GM18873 (cell line): Measurements from ENCODE around the gene MYO15B.

Experiments used
- ATAC-seq: cut with Tn5 transposase; IDR thresholded peaks from one replicate; pipeline ENCODE4 v1.9.1; 2021; ENCODE audit warnings: mild to moderate bottlenecking, moderate library complexity, moderate number of reproducible peaks; ENCODE audit not compliant: unreplicated experiment, low FRiP score

The MYO15B gene

GRCh38 chr17:75558666-75559530, 28.7 kb upstream of the MYO15B start:
- no peak for ATAC-seq

GRCh38 chr17:75559958-75560533, 27.6 kb upstream of the MYO15B start:
- no peak for ATAC-seq

- no peak for ATAC-seq
Observed at GRCh38 chr17:75561927-75562603, 25.5 kb upstream of the MYO15B start.

- no peak for ATAC-seq
Observed at GRCh38 chr17:75563063-75563758, 24.4 kb upstream of the MYO15B start.

DNA sequence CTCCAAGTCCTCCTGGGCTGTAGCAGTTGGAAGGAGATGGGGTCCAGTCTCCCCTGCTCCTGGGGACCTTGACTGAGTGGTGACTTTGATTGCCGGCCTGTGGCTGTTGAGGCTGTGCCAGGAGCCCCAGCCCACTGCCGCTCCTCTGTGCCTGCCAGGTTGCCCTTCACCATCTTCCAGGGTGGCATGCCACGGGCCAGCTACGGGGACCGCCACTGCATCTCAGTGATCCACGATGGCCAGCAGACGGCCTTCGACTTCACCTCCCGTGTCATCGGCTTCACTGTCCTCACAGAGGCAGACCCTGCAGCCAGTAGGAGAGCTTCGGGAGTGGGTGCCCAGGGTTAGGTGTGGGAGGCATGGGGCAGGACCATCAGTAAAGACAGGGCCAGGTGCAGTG, 23.4 kb upstream of the MYO15B start:
- no peak for ATAC-seq

GRCh38 chr17:75565066-75565465, 22.5 kb upstream of the MYO15B start:
- ATAC-seq, result no peak

GRCh38 chr17:75565618-75566017, 22.0 kb upstream of the MYO15B start:
- ATAC-seq, result no peak

DNA sequence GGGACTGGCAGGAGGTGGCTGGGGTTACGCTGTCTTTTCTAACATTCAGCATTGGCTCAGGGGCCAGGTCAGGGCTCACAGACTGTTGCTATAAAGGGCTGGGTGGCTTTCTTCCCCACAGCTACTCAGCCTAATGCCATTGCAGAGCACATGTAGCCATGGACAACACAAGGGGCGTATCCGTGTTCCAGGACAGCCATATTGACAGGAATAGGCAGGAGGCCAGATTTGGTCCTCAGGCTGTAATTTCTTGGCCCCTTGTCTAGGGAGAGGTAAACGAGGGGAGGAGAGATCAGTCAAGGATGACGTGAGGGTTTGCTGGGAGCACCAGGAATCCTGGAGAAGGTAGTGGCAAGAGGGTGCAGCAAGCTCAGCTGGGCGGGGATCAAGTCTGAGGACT, 21.2 kb upstream of the MYO15B start:
- no peak for ATAC-seq

DNA sequence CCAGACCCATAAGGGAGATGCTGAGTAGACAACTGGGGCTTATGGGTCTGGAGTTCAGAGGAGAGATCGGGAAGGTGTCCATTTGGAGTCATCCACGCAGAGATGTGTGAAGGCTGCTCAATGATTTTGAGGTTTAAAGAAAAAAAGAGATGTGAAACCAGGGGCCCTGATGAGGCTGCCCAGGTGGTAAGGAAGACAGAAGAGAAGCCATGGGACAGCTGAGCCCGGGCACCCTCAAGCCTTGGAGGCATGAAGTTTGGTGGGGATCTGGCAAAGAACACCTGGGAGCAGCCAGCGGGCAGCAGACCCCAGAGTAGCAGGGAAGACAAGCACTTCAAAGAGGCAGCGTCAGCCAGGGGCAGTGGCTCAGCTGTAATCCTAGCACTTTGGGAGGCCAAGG, 20.8 kb upstream of the MYO15B start:
- no peak for ATAC-seq

DNA sequence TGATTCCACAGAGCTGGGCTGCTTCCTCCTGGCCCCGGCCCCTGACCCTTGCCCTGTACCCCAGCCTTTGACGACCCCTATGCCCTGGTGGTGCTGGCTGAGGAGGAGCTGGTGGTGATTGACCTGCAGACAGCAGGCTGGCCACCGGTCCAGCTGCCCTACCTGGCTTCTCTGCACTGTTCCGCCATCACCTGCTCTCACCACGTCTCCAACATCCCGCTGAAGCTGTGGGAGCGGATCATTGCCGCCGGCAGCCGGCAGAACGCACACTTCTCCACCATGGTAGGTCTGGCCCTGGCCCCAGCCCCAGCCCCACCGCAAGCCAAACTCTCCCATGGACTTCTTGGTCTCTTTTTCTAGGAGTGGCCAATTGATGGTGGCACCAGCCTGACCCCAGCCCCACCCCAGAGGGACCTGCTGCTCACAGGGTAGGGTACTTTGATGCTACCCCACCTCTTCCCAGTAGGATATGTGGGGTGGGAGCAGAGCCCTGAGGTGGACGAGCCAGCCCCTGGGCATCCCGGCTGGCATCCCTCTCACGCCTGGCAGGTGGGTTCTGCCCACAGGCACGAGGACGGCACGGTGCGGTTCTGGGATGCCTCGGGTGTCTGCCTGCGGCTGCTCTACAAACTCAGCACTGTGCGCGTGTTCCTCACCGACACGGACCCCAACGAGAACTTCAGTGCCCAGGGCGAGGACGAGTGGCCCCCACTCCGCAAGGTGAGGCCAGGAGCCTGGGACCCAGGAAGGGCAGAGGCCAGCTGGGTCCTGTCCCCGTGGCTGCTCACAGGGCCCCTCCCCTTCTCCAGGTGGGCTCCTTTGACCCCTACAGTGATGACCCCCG, 19.0 kb upstream of the MYO15B start:
- no peak for ATAC-seq

DNA sequence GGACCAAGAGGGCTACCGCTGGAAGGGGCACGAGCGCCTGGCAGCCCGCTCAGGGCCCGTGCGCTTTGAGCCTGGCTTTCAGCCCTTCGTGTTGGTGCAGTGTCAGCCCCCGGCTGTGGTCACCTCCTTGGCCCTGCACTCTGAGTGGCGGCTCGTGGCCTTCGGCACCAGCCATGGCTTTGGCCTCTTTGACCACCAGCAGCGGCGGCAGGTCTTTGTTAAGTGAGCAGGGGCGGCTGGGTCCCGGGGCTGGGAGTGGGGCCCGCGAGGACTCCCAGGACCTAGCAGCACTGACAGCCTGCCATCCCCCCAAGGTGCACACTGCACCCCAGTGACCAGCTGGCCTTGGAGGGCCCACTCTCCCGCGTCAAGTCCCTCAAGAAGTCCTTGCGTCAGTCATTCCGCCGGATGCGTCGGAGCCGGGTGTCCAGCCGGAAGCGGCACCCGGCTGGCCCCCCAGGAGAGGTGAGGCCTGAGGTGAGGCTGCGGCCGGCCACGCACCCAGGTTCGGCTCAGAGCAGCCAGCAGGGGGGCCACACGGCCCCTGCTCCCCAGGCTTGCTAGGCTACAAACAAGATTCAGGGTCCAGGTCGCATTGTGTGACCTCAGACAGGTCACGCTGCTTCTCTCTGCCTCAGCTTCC, 17.4 kb upstream of the MYO15B start:
- ATAC-seq, result no peak

DNA sequence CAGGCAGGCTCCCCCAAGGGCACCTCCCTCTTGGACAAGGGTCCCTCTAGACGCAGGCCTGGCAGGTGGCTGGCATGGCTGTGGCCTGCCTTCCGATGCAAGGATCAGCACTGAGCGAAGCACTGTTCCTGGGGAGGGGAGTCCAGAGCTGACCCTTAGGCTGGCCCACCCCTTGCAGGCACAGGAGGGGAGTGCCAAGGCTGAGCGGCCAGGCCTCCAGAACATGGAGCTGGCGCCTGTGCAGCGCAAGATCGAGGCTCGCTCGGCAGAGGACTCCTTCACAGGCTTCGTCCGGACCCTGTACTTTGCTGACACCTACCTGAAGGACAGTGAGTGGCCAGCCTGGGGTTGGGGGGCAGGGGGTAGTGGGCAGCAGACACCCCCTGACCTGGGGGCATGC, 16.8 kb upstream of the MYO15B start:
- ATAC-seq, result no peak

DNA sequence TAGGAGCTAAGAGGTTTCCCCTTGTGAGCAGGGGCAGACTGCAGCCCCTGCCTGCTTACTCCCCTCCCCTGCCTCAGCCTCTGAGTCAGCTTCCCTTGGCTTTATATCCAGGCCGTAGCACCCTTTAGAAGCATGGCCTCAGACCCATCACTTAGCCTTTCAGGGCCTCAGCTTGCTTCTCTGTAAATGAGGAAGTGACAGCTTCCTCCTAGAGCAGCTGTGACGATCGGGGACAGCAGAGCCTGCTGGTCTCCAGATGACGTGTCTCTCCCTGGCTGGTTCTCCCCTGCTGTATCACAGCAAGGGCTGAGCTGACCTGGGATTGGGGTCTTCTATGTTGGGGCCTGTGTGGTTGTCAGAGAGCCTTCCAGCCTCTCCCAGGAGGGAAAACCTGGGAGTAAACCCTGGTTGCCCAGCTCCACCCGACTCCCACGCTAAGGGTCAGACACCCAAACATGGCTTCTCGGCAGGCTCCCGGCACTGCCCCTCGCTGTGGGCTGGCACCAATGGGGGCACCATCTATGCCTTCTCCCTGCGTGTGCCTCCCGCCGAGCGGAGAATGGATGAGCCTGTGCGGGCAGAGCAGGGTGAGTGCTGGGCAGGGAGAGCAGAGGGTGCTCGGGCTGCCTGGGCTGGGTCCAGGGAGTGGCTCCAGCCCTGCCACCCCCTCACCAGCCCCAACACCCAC, 16.3 kb upstream of the MYO15B start:
- ATAC-seq, result no peak

DNA sequence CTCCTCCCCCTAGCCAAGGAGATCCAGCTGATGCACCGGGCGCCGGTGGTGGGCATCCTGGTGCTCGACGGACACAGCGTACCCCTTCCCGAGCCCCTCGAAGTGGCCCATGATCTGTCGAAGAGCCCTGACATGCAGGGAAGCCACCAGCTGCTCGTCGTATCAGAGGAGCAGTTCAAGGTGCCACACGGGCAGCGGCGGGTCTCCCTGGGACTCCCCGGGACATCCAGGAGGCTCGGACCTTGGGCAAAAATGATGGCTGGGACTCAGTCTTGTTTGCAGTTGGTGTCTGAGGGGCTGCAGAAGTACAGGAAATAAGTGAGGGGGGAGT, 15.8 kb upstream of the MYO15B start:
- ATAC-seq, result no peak

DNA sequence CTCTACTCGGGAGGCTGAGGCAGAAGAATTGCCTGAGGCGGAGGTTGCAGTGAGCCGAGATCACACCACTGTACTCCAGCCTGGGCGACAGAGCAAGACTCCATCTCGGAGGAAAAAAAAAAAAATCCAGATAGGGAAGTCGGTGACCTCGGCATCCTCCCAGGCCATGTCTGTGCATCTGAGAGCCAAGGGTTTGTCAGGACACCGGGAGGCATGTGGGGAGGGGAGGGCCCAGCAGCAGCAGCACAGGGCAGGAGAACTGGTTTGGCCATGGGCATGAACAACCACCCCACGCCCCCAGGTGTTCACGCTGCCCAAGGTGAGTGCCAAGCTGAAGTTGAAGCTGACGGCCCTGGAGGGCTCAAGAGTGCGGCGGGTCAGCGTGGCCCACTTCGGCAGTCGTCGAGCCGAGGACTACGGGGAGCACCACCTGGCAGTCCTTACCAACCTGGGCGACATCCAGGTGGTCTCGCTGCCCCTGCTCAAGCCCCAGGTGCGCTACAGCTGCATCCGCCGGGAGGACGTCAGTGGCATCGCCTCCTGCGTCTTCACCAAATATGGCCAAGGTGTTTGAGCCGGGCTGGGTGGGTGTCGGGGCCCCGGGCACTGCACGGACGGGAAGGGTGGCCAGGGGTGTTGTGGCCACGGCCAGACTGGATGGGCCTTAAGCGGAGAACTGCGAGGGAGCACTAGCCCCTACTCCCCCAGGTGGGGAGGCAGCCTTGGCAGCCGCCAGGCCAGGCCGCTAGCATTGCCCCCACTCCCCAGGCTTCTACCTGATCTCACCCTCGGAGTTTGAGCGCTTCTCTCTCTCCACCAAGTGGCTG, 14.7 kb upstream of the MYO15B start:
- ATAC-seq, result no peak

- no peak for ATAC-seq
Observed at GRCh38 chr17:75573540-75573957, 14.1 kb upstream of the MYO15B start.

DNA sequence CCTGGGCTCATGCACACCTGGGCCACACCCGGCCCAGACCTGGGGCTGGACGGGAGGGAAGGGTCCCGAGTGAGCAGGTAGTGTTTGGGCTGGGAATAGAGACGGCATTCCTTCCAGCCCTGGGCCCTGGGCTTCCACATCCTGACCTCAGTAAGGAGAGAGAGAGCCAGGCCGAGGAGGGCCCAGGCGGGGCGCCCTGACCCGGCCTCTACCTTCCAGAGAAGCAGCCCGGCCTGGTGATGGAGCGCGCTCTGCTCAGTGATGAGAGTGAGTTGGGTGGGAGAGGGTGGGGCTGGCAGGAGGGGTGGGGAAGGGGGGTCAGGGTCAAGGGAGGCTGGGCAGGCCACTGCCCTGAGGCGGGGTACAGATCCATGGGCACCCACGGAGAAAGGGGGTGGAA, 13.6 kb upstream of the MYO15B start:
- no peak for ATAC-seq

DNA sequence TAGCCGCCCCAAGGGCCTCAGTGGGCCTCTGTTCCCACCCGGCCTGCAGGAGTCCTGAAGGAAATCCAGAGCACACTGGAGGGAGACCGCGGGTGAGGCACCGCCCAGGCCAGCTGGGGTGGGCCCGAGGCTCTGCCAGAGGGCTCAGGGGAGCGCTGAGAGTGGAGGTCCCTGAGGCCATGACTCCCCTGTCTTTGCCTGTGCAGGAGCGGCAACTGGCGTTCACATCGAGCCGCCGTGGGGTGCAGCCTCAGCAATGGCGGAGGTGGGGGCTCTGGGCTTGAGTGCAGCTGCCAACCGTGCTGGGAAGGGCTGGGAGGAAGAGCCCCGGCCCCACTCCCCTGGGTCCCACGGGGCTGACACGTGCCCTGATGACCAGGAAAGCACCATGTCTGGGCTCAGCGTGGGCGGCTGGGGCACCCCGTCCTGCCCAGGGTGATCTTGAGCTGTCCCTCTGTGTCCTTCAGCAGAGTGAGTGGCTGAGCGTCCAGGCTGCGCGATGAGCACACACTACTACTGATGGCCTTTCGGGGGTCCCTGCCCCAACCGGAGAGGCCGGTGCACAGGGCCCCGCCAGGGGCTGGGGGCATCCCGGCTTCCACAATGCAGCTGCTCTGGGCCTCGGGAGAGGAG, 13.1 kb upstream of the MYO15B start:
- ATAC-seq, result no peak
